HEK293 (cell line): Measurements from ENCODE around the gene EPG5.

Source experiments
- CTCF ChIA-PET: fragments of 350-600 bp; formaldehyde crosslinking; extraction: SDS; loops from one replicate; lab custom pipeline; 2021; ENCODE audit warnings: antibody characterized with exemption; lab: Yijun Ruan, JAX
- POLR2A ChIA-PET: fragments of 300-600 bp; formaldehyde crosslinking; extraction: SDS; loops from one replicate; lab custom pipeline; 2020; ENCODE audit warnings: antibody characterized with exemption, inconsistent platforms; lab: Yijun Ruan, JAX
- H3K27ac ChIP-seq: fragments of 200-500 bp; sonication (Bioruptor generic); 2 replicates; pipeline ENCODE4 v1.5.1; 2014; ENCODE audit warnings: low read depth, low read length, control low read depth, inconsistent platforms; ENCODE audit errors: extremely low read depth
- H3K36me3 ChIP-seq, 2 experiments: fragments of 200-500 bp in 1 of 2; sonication (Bioruptor generic) in 1 of 2; 1 replicate in 1 of 2; 2 replicates in 1 of 2; pipeline ENCODE4 v1.5.1; 2014 to 2017; ENCODE audit warnings: inconsistent platforms in 2 of 2, low read length in 2 of 2; ENCODE audit not compliant: control insufficient read depth in 2 of 2, insufficient read depth in 1 of 2
- H3K4me1 ChIP-seq: fragments of 200-500 bp; sonication (Bioruptor generic); 2 replicates; pipeline ENCODE4 v1.5.1; 2014; ENCODE audit warnings: mild to moderate bottlenecking, low read length, inconsistent platforms; ENCODE audit not compliant: control insufficient read depth, insufficient read depth
- H3K4me3 ChIP-seq: 2 replicates; pipeline ENCODE4 v1.5.1; 2011; ENCODE audit warnings: low read depth, mild to moderate bottlenecking, control low read depth, low read length, moderate library complexity
- H3K9me3 ChIP-seq: fragments of 200-500 bp; sonication (Bioruptor generic); 2 replicates; pipeline ENCODE4 v1.5.1; 2014; ENCODE audit warnings: low read depth, low read length, inconsistent platforms; ENCODE audit not compliant: control insufficient read depth, insufficient read depth
- BCL6B ChIP-seq: fragments of 450-650 bp; formaldehyde crosslinking; IDR thresholded peaks from 2 replicates; pipeline ENCODE4 v1.5.1; 2017; ENCODE audit warnings: missing biosample characterization, missing genetic modification characterization
- MEIS1 ChIP-seq: sonication (generic); formaldehyde crosslinking; IDR thresholded peaks from 2 replicates; pipeline ENCODE4 v1.8.1; 2022; ENCODE audit warnings: missing genetic modification reagents, mild to moderate bottlenecking, borderline replicate concordance
- PRDM4 ChIP-seq: fragments of 450-650 bp; formaldehyde crosslinking; IDR thresholded peaks from 2 replicates; pipeline ENCODE4 v1.5.1; 2017; ENCODE audit warnings: missing biosample characterization, missing genetic modification characterization
- RBAK ChIP-seq: fragments of 450-650 bp; formaldehyde crosslinking; IDR thresholded peaks from 2 replicates; pipeline ENCODE4 v1.5.1; 2016; ENCODE audit warnings: missing biosample characterization, missing genetic modification characterization
- SCRT2 ChIP-seq: fragments of 450-650 bp; formaldehyde crosslinking; IDR thresholded peaks from 2 replicates; pipeline ENCODE4 v1.5.1; 2016; ENCODE audit warnings: missing biosample characterization, missing genetic modification characterization
- SP2 ChIP-seq: fragments of 450-650 bp; formaldehyde crosslinking; IDR thresholded peaks from 2 replicates; pipeline ENCODE4 v1.5.1; 2016; ENCODE audit warnings: missing biosample characterization, missing genetic modification characterization
- TRIM28 ChIP-seq: IDR thresholded peaks from 2 replicates; pipeline ENCODE4 v1.6.1; 2011; ENCODE audit warnings: low read length, control low read depth, borderline replicate concordance
- TSHZ1 ChIP-seq: fragments of 450-650 bp; formaldehyde crosslinking; IDR thresholded peaks from 2 replicates; pipeline ENCODE4 v1.5.1; 2016; ENCODE audit warnings: missing biosample characterization, missing genetic modification characterization, borderline replicate concordance
- YY1 ChIP-seq: fragments of 450-650 bp; formaldehyde crosslinking; IDR thresholded peaks from 2 replicates; pipeline ENCODE4 v1.5.1; 2018; ENCODE audit warnings: missing biosample characterization, missing genetic modification characterization
- YY2 ChIP-seq: fragments of 450-650 bp; formaldehyde crosslinking; IDR thresholded peaks from 2 replicates; pipeline ENCODE4 v1.5.1; 2016; ENCODE audit warnings: missing biosample characterization, missing genetic modification characterization
- ZEB2 ChIP-seq: fragments of 450-650 bp; formaldehyde crosslinking; IDR thresholded peaks from 2 replicates; pipeline ENCODE4 v1.5.1; 2016; ENCODE audit warnings: missing biosample characterization, missing genetic modification characterization
- ZNF112 ChIP-seq: fragments of 450-650 bp; formaldehyde crosslinking; IDR thresholded peaks from 2 replicates; pipeline ENCODE4 v1.5.0; 2017; ENCODE audit warnings: missing biosample characterization, missing genetic modification characterization
- ZNF121 ChIP-seq: fragments of 450-650 bp; formaldehyde crosslinking; IDR thresholded peaks from 2 replicates; pipeline ENCODE4 v1.5.1; 2016; ENCODE audit warnings: missing biosample characterization, missing genetic modification characterization
- ZNF223 ChIP-seq: fragments of 450-650 bp; formaldehyde crosslinking; IDR thresholded peaks from 2 replicates; pipeline ENCODE4 v1.5.1; 2016; ENCODE audit warnings: missing biosample characterization, missing genetic modification characterization
- ZNF274 ChIP-seq, 2 experiments: fragments of 200-500 bp in 1 of 2; fragments of 450-650 bp in 1 of 2; sonication (Bioruptor generic) in 1 of 2; formaldehyde crosslinking in 1 of 2; IDR thresholded peaks; 2 replicates each; pipeline versions ENCODE4 v1.5.1 to v1.6.1; 2014 to 2016; ENCODE audit warnings: borderline replicate concordance in 1 of 2, inconsistent platforms in 1 of 2, low read length in 1 of 2, missing biosample characterization in 1 of 2, missing genetic modification characterization in 1 of 2
- ZNF292 ChIP-seq: fragments of 450-650 bp; formaldehyde crosslinking; IDR thresholded peaks from 2 replicates; pipeline ENCODE4 v1.5.1; 2016; ENCODE audit warnings: low read depth, missing biosample characterization, missing genetic modification characterization, borderline replicate concordance
- ZNF350 ChIP-seq: fragments of 450-650 bp; formaldehyde crosslinking; IDR thresholded peaks from 2 replicates; pipeline ENCODE4 v1.5.0; 2017; ENCODE audit warnings: missing biosample characterization, mild to moderate bottlenecking, missing genetic modification characterization
- ZNF514 ChIP-seq: fragments of 450-650 bp; formaldehyde crosslinking; IDR thresholded peaks from 2 replicates; pipeline ENCODE4 v1.5.1; 2016; ENCODE audit warnings: missing biosample characterization, missing genetic modification characterization
- ZNF555 ChIP-seq: fragments of 450-650 bp; formaldehyde crosslinking; conservative IDR thresholded peaks from 2 replicates; pipeline ENCODE4 v1.5.1; 2017; ENCODE audit warnings: missing biosample characterization, mild to moderate bottlenecking, missing genetic modification characterization, inconsistent platforms
- ZNF558 ChIP-seq: fragments of 450-650 bp; formaldehyde crosslinking; IDR thresholded peaks from 2 replicates; pipeline ENCODE4 v1.5.1; 2016; ENCODE audit warnings: missing biosample characterization, missing genetic modification characterization
- ZNF580 ChIP-seq: fragments of 450-650 bp; formaldehyde crosslinking; IDR thresholded peaks from 2 replicates; pipeline ENCODE4 v1.5.1; 2016; ENCODE audit warnings: missing biosample characterization, missing genetic modification characterization
- ZNF624 ChIP-seq: fragments of 450-650 bp; formaldehyde crosslinking; IDR thresholded peaks from 2 replicates; pipeline ENCODE4 v1.5.1; 2017; ENCODE audit warnings: missing biosample characterization, missing genetic modification characterization
- ZNF658 ChIP-seq: fragments of 450-650 bp; formaldehyde crosslinking; IDR thresholded peaks from 2 replicates; pipeline ENCODE4; 2016; ENCODE audit warnings: missing biosample characterization, missing genetic modification characterization
- ZNF664 ChIP-seq: fragments of 450-650 bp; formaldehyde crosslinking; IDR thresholded peaks from 2 replicates; pipeline ENCODE4 v1.5.1; 2016; ENCODE audit warnings: missing biosample characterization, missing genetic modification characterization
- ZNF670 ChIP-seq: fragments of 450-650 bp; formaldehyde crosslinking; IDR thresholded peaks from 2 replicates; pipeline ENCODE4 v1.5.1; 2016; ENCODE audit warnings: missing biosample characterization, missing genetic modification characterization, low read depth
- ZSCAN23 ChIP-seq: fragments of 450-650 bp; formaldehyde crosslinking; IDR thresholded peaks from 2 replicates; pipeline ENCODE4 v1.5.1; 2016; ENCODE audit warnings: missing biosample characterization, missing genetic modification characterization

Gene EPG5

GRCh38 chr18:45841765-45842442 is 125.2 kb downstream of the EPG5 start:
- Histone ChIP-seq H3K4me3 (no peak overlapping the region), H3K4me1 (peaks cover 3% of the 10 kb centered on the region; the same call in 1 of the 2 replicates), H3K36me3 (no peaks in the 10 kb centered on the region), H3K27ac (no peak overlapping the region), H3K9me3 (no peaks in the 10 kb centered on the region)
- ChIA-PET CTCF (no interaction called here), POLR2A (no interaction called here)
- TF ChIP-seq ZNF555 (tag by site-specific recombination) (no peak), ZNF112 (tag by site-specific recombination) (no peak), ZNF670 (tag by site-specific recombination) (no peak), ZNF292 (no peak), ZNF580 (tag by site-specific recombination) (no peak), YY2 (tag by site-specific recombination) (no peak), ZNF350 (tag by site-specific recombination) (no peak), SCRT2 (no peak)

- Histone ChIP-seq H3K36me3 (no peaks in the 10 kb centered on the region), H3K4me1 (peaks cover 3% of the 10 kb centered on the region; the same call in 1 of the 2 replicates), H3K9me3 (no peaks in the 10 kb centered on the region), H3K4me3 (no peak overlapping the region), H3K27ac (no peak overlapping the region)
- CTCF ChIA-PET = no interaction called here
- TF ChIP-seq ZNF223 (tag by site-specific recombination) (no peak), TRIM28 (no peak), ZNF558 (tag by site-specific recombination) (no peak), TSHZ1 (no peak), SP2 (tag by site-specific recombination) (no peak), ZNF514 (tag by site-specific recombination) (no peak), ZNF658 (no peak), ZNF292 (no peak), RBAK (no peak), MEIS1 (CRISPR knock-in tag) (no peak), ZNF121 (tag by site-specific recombination) (no peak), ZEB2 (tag by site-specific recombination) (no peak), ZSCAN23 (no peak), ZNF274 (IDR thresholded peaks at IDR 0.05; ENCODE audit: low read length) (no peak), ZNF274 (tag by site-specific recombination; IDR thresholded peaks at IDR 0.05; ENCODE audit: borderline replicate concordance) (no peak), ZNF350 (tag by site-specific recombination) (no peak), ZNF664 (no peak), PRDM4 (no peak), BCL6B (tag by site-specific recombination) (no peak), YY1 (tag by site-specific recombination) (no peak), ZNF624 (tag by site-specific recombination) (no peak)
- TF ChIP-seq, all 188 proteins: peak for 0
- POLR2A ChIA-PET = no interaction called here
These were observed 125.9 kb downstream of the EPG5 start for GRCh38 chr18:45841060-45841764.
